ENCODE results near the gene ZNF853. TPM values are rescaled to one million over a fixed set of nuclear protein-coding genes. Genes with fewer than 3 reads are reported as not detected.

Gene ZNF853
- total RNA-seq, 1 experiment from 2014 or later = not detected

- Mint-ChIP-seq H3K27ac (ENCODE audit: low read depth, unreplicated experiment) (peak overlapping the region; percentile 46), H3K9me3 (ENCODE audit: unreplicated experiment) (no peaks in the 10 kb centered on the region), H3K4me3 (ENCODE audit: unreplicated experiment) (peak overlapping the region; percentile 73), H3K4me1 (ENCODE audit: insufficient read depth, unreplicated experiment) (peaks cover 16% of the 10 kb centered on the region), H3K27me3 (ENCODE audit: insufficient read depth, unreplicated experiment) (no peaks in the 10 kb centered on the region), H3K36me3 (ENCODE audit: insufficient read depth, unreplicated experiment) (peaks cover 22% of the 10 kb centered on the region)
- CTCF ChIA-PET = interaction anchor here (0.6 kb wide), 1 partner anchor 126 kb away, joined by 3 read pairs; no protein-coding TSS in a partner anchor
- BruUV-seq (replicated peaks) = no TSS peak
- intact Hi-C loops (cut with micrococcal nuclease) = no loop called here
- DNase-seq (ENCODE audit: unreplicated experiment) = no peak
- TF ChIP-seq, protein P1, sequence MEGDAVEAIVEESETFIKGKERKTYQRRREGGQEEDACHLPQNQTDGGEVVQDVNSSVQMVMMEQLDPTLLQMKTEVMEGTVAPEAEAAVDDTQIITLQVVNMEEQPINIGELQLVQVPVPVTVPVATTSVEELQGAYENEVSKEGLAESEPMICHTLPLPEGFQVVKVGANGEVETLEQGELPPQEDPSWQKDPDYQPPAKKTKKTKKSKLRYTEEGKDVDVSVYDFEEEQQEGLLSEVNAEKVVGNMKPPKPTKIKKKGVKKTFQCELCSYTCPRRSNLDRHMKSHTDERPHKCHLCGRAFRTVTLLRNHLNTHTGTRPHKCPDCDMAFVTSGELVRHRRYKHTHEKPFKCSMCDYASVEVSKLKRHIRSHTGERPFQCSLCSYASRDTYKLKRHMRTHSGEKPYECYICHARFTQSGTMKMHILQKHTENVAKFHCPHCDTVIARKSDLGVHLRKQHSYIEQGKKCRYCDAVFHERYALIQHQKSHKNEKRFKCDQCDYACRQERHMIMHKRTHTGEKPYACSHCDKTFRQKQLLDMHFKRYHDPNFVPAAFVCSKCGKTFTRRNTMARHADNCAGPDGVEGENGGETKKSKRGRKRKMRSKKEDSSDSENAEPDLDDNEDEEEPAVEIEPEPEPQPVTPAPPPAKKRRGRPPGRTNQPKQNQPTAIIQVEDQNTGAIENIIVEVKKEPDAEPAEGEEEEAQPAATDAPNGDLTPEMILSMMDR (IDR thresholded peaks at IDR 0.05; ENCODE audit: unreplicated experiment) = no peak
- POLR2A ChIA-PET = no interaction called here
Observed at GRCh38 chr7:6639032-6639431, 23.6 kb downstream of the ZNF853 start.

DNA sequence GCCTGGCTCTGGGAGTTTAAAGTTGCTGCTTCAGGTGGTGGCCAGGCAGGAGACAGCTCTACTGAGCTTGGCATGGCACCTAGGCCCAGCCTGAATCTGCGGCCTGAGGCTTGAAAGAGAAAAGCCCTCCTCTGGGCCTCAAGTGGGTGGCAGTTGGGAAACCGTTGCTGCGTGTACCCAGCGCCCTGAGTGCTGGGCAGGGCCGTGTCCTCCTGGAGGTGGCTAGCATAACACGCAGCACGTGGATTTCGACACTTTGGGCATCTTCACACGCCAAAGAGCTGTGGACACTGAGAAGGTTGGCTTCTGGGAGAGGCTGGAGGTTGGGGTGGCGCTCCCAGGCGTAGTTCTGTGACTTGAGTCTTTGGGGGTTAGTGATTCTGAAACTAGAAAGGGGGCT lies 24.2 kb downstream of the ZNF853 start:
- CTCF ChIA-PET = interaction anchor here (0.6 kb wide), 1 partner anchor 126 kb away, joined by 3 read pairs; no protein-coding TSS in a partner anchor
- BruUV-seq (replicated peaks) = no TSS peak
- POLR2A ChIA-PET = no interaction called here
- Mint-ChIP-seq H3K27ac (ENCODE audit: low read depth, unreplicated experiment) (peak overlapping the region; percentile 46), H3K4me3 (ENCODE audit: unreplicated experiment) (no peak overlapping the region), H3K27me3 (ENCODE audit: insufficient read depth, unreplicated experiment) (no peaks in the 10 kb centered on the region), H3K9me3 (ENCODE audit: unreplicated experiment) (no peaks in the 10 kb centered on the region), H3K36me3 (ENCODE audit: insufficient read depth, unreplicated experiment) (peaks cover 28% of the 10 kb centered on the region), H3K4me1 (ENCODE audit: insufficient read depth, unreplicated experiment) (peaks cover 16% of the 10 kb centered on the region)
- intact Hi-C loops (cut with micrococcal nuclease) = no loop called here
- no peak for DNase-seq (ENCODE audit: unreplicated experiment)
- TF ChIP-seq, protein P1 (IDR thresholded peaks at IDR 0.05; ENCODE audit: unreplicated experiment) = no peak

- no peak for DNase-seq (ENCODE audit: unreplicated experiment)
- BruUV-seq (replicated peaks) = no TSS peak
- Mint-ChIP-seq H3K27ac (ENCODE audit: low read depth, unreplicated experiment) (no peak overlapping the region), H3K27me3 (ENCODE audit: insufficient read depth, unreplicated experiment) (no peaks in the 10 kb centered on the region), H3K36me3 (ENCODE audit: insufficient read depth, unreplicated experiment) (peaks cover 35% of the 10 kb centered on the region), H3K9me3 (ENCODE audit: unreplicated experiment) (no peaks in the 10 kb centered on the region), H3K4me3 (ENCODE audit: unreplicated experiment) (no peak overlapping the region), H3K4me1 (ENCODE audit: insufficient read depth, unreplicated experiment) (peaks cover 16% of the 10 kb centered on the region)
- intact Hi-C loops (cut with micrococcal nuclease) = no loop called here
- ChIA-PET POLR2A (no interaction called here), CTCF (no interaction called here)
- TF ChIP-seq, protein P1 (IDR thresholded peaks at IDR 0.05; ENCODE audit: unreplicated experiment) = no peak
Observed at GRCh38 chr7:6640246-6640721, 24.9 kb downstream of the ZNF853 start.

DNA sequence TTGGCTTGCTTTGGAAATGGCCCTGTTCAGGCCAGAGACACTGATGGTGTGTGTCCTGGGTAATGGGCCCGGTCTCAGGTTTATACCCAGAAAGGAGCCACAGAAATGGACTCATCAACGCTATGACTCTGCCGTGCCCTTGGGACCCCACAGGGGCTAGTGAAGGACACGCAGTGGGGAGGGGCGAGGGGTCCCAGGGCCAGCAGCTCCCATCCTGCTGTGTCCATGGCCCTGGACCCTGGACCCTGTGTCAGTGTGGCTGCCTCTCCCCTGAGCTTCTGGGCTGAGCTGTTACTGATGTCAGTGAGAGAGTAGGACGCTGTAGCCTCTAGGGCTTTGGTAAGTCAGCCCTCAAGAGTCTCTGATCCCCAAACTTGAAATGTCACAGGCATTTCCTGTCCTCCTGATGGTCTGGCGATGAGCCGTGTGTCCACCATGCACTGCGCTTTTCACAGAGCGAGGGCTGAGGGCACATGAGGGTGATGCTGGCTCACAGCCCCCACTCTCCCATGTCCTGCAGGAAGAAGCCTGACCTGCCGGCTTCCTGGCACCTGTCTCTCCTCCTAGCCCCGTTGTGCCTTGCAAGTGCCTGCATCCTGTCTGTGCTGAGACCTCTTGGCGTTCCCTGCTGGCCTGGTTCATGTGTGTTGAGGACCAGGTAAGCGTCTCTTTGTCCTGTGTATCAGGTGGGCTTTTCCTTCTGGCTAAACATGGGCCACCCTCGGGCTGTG lies 26.1 kb downstream of the ZNF853 start:
- peaks cover 16% of the 10 kb centered on the region for H3K4me1 Mint-ChIP-seq (ENCODE audit: insufficient read depth, unreplicated experiment)
- H3K27ac Mint-ChIP-seq (ENCODE audit: low read depth, unreplicated experiment) = no peak overlapping the region

More for the DNA sequence above, 26.1 kb downstream of the ZNF853 start:
- intact Hi-C loops (cut with micrococcal nuclease) = no loop called here
- POLR2A ChIA-PET = no interaction called here
- no peak for DNase-seq (ENCODE audit: unreplicated experiment)
- Mint-ChIP-seq H3K4me3 (ENCODE audit: unreplicated experiment) (no peak overlapping the region), H3K27me3 (ENCODE audit: insufficient read depth, unreplicated experiment) (no peaks in the 10 kb centered on the region), H3K36me3 (ENCODE audit: insufficient read depth, unreplicated experiment) (peaks cover 47% of the 10 kb centered on the region), H3K9me3 (ENCODE audit: unreplicated experiment) (no peaks in the 10 kb centered on the region)
- BruUV-seq (replicated peaks) = no TSS peak
- TF ChIP-seq, protein P1 (IDR thresholded peaks at IDR 0.05; ENCODE audit: unreplicated experiment) = no peak
- CTCF ChIA-PET = interaction anchor here (0.6 kb wide), 1 partner anchor 71 kb away, joined by 5 read pairs; no protein-coding TSS in a partner anchor
